HL-60 (cell line): ENCODE measurements around the gene TNFRSF17.

Experiments used
- DNase-seq, 2 experiments: peaks; one replicate each; pipeline ENCODE4 v3.0.0-alpha.2; 2010 to 2020; ENCODE audit warnings: low read depth in 1 of 2, low spot score in 1 of 2
- H3K27ac ChIP-seq: fragments of 250-450 bp; sonication (Bioruptor Pico); replicated peaks from 2 replicates; pipeline ENCODE4 v1.5.1; 2020; ENCODE audit warnings: mild to moderate bottlenecking, moderate library complexity
- H3K27me3 ChIP-seq: fragments of 250-450 bp; sonication (Bioruptor Pico); 2 replicates; pipeline ENCODE4 v1.5.1; 2021; ENCODE audit warnings: mild to moderate bottlenecking, moderate library complexity; ENCODE audit not compliant: insufficient read depth, poor library complexity, severe bottlenecking
- H3K4me3 ChIP-seq: replicated peaks from 2 replicates; pipeline ENCODE4 v1.5.1; 2011; ENCODE audit warnings: mild to moderate bottlenecking, control low read depth, low read length; ENCODE audit not compliant: insufficient read depth
- CTCF ChIP-seq: IDR thresholded peaks from one replicate; pipeline ENCODE4 v1.5.1; 2011; ENCODE audit warnings: low read length, control low read depth, inconsistent platforms; ENCODE audit not compliant: insufficient read depth
- GABPA ChIP-seq: IDR thresholded peaks from 2 replicates; pipeline ENCODE4 v1.6.1; 2012; ENCODE audit warnings: low read depth
- POLR2AphosphoS5 ChIP-seq: IDR thresholded peaks from 2 replicates; pipeline ENCODE4 v1.6.1; 2012; ENCODE audit warnings: low read depth
- REST ChIP-seq: IDR thresholded peaks from 2 replicates; pipeline ENCODE4 v1.6.1; 2012; ENCODE audit warnings: low read depth; ENCODE audit not compliant: insufficient replicate concordance
- SPI1 ChIP-seq: IDR thresholded peaks from 2 replicates; pipeline ENCODE4 v1.6.1; 2012; ENCODE audit warnings: low read depth, mild to moderate bottlenecking, borderline replicate concordance

TNFRSF17 gene

GRCh38 chr16:11973070-11973469, 8.1 kb downstream of the TNFRSF17 start:
- Histone ChIP-seq H3K27me3 (no peaks in the 10 kb centered on the region), H3K27ac (no peak overlapping the region), H3K4me3 (no peak overlapping the region)
- no peak for TF ChIP-seq SPI1
- DNase-seq, result no peak

GRCh38 chr16:11976850-11977375, 11.9 kb downstream of the TNFRSF17 start:
- Histone ChIP-seq H3K27ac (peak overlapping the region; percentile 70), H3K4me3 (peak overlapping the region; percentile 94), H3K27me3 (no peaks in the 10 kb centered on the region)
- DNase-seq, result no peak
- TF ChIP-seq REST (no peak), CTCF (no peak), GABPA (no peak), POLR2AphosphoS5 (no peak), SPI1 (no peak)

GRCh38 chr16:11977376-11978041, 12.5 kb downstream of the TNFRSF17 start:
- no peak for TF ChIP-seq GABPA
- TF ChIP-seq SPI1, result no peak
- no peak for TF ChIP-seq REST
- no peak for TF ChIP-seq POLR2AphosphoS5
- TF ChIP-seq CTCF, result no peak
- Histone ChIP-seq H3K27ac (no peak overlapping the region), H3K27me3 (no peaks in the 10 kb centered on the region), H3K4me3 (peak overlapping the region; percentile 94)
- DNase-seq, result no peak

- no peak overlapping the region for H3K27ac ChIP-seq
- H3K27me3 ChIP-seq, result no peaks in the 10 kb centered on the region
- H3K4me3 ChIP-seq, result no peak overlapping the region
- DNase-seq, result no peak
- no peak for TF ChIP-seq CTCF
- no peak for TF ChIP-seq GABPA
- no peak for TF ChIP-seq REST
- no peak for TF ChIP-seq POLR2AphosphoS5
- no peak for TF ChIP-seq SPI1
These were observed 13.1 kb downstream of the TNFRSF17 start for GRCh38 chr16:11978080-11978479.
